Hippocampal formation (tissue), 2 donors: ENCODE data around the gene PEX12.
A peak's percentile ranks its signal among the peaks of the same experiment; 100 is the strongest.
"Not testable (repeated sequence)": the region's sequence is repeated elsewhere in the genome, so short reads cannot be mapped to it uniquely, and the experiment has no call there.

ENCODE experiments used
- DNase-seq, 2 donors: peaks; one replicate each; lab custom pipeline; 2025; lab: John Stamatoyannopoulos, UW

The PEX12 gene

DNA sequence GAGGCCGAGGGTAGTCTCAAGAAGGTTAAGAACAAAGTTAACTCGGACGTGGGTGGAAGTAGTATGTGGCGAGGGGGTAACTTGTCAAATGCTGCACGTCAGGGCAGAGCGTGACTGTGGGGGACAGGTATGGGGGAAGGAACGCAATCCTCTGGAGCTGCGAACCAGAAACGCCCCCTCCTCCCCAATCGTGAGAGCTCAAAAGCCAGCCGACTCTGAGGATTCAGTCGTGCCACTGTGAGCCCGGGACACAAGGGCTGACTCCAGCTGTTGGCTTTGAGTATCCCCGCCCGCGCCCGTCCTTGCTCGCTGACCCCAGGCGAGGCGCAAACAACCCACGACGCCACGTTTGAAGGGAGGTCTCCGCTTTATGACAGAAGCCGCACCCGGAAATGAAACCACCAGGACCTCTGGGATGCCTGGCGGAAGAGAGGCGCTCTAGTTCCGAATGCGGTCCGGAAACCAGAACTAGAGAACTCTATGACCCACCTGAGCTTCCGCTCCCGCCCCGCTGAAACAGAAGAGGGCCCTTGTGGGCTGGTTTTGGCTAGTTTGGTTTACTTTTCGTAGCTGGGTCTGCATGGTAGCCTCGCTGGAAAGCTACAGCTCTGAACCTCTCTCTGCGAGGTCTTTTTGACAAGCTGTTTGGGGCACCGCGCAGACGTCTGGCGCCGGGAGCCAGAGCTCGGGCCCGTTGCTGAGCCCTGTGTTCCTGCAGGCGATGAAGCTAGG, at the start of gene PEX12:
Gene PEX12 (minus strand): TSS at position 375 of the 732 bp plus-strand sequence. CDS start 550 bp downstream, outside the sequence.
- DNase-seq: peak; percentile 90 to 96

DNA sequence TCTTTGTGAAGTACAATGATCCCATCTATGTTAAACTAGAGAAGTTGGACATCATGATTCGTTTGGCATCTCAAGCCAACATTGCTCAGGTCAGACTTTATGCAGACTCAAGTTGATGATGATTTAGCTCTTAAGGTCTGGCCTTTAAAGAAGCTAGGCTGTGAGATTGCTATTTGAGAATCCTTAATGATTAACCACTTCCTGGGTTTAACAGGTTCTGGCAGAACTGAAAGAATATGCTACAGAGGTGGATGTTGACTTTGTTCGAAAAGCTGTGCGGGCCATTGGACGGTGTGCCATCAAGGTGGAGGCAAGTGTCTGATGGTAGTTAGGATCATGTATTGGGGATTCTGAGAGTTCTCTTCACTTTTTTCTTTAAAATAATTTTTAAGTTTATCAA, 49.0 kb upstream of the PEX12 start:
- DNase-seq: no peak

GRCh38 chr17:35621768-35622167, 43.4 kb upstream of the PEX12 start:
- no peak for DNase-seq

- no peak for DNase-seq
Observed at GRCh38 chr17:35618628-35619027, 40.3 kb upstream of the PEX12 start.

DNA sequence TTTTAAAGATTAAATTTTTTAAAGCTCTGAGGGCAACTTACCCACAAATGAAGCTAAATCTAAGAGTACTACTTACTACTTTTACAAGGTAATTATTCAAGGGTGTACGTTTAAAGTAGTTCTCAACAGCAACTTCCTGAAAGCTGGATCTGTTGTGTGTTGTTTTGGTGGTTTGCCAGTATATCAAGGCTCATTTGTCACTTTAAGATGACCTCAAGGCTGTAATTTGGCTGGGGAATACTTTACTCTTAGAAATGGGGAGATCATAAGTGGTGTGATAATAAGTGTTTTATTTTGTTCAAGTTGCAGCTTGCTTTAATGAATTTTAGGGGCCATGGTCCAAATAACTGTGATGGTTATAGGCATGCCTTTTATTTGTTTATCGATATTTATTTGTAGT, 39.1 kb upstream of the PEX12 start:
- no peak for DNase-seq

- DNase-seq: no peak
Observed at GRCh38 chr17:35616536-35616935, 38.2 kb upstream of the PEX12 start.

- no peak for DNase-seq
Observed at GRCh38 chr17:35614810-35615209, 36.4 kb upstream of the PEX12 start.

DNA sequence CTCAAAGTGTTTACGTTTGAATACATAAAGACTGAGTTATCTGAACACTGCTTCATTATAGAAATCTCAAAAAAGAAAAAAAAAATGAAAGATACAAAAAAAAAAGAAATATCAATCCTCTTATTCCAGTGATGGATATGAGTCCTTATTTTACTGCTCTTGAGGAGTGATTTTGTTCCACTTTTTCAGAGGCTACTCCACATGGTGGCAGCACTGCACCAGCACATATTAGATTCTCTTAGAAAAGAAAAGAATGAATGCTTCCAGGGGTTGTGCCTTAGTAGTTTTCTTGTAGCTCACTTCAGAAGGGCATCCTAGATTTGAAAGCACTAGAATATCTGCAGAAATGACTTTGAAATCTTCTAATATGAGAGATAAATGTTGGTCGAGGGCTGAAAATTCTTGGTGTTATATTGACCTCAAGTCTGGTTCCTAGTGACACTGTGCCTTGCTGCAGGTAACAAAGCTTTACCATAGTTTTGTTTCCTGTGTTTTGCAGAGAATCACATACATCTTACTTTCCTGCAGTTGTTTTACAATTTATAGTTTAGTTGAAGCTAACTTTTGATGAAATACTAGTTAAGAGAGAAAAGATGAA, 34.7 kb upstream of the PEX12 start:
- DNase-seq: peak in 1 of 2 donors; percentile 49

DNA sequence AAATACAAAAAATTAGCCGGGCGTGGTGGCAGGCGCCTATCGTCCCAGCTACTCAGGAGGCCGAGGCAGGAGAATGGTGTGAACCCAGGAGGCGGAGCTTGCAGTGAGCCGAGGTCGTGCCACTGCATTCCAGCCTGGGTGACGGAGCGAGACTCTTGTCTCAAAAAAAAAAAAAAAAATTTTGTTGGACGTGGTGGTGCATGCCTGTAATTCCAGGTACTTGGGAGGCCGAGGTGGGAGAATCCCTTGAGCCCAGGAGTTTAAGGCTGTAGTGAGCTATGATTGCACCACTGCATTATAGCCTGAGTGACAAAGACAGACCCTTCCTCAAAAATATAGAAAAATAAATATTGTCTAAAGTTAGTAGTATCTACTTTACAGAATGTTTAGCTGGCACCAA, 32.4 kb upstream of the PEX12 start:
- DNase-seq: not testable (repeated sequence)

DNA sequence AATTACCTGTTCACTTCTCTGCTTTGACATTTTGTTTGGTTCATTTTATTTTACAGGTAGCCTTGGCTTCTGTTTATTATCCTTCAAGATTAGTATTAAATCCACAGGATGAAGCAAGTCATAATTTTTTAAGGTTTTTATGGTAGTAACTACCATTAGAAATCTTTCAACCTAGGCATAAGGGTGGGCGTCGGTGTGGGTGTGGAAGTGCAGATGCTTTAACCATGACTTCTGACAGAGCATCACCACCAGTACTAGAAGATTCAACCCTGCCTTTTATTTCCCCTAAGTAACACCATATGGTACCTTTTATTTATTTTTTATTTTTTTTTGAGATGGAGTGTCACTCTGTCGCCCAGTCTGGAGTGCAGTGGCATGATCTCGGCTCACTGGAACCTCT, 31.5 kb upstream of the PEX12 start:
- DNase-seq: no peak

GRCh38 chr17:35607239-35607847, 29.0 kb upstream of the PEX12 start:
- DNase-seq: no peak

DNA sequence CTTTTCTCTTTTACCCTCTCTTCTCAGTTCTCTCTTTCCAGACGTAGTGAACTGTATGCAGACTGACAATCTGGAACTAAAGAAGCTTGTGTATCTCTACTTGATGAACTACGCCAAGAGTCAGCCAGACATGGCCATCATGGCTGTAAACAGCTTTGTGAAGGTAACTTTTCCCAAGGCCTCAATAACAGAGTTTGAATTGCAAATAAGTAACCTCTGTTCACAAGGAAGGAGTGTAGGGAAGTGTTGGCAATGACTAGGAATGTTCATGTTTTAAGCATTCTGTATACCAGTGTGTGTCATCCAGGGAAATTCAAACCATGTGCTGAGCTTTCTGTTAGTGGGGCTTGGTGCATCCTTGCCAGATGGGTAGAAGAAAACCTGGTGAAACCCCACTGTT, 27.3 kb upstream of the PEX12 start:
- DNase-seq: no peak

- DNase-seq: no peak
Observed at GRCh38 chr17:35603674-35604073, 25.3 kb upstream of the PEX12 start.

GRCh38 chr17:35597604-35598003, 19.2 kb upstream of the PEX12 start:
- DNase-seq: no peak

DNA sequence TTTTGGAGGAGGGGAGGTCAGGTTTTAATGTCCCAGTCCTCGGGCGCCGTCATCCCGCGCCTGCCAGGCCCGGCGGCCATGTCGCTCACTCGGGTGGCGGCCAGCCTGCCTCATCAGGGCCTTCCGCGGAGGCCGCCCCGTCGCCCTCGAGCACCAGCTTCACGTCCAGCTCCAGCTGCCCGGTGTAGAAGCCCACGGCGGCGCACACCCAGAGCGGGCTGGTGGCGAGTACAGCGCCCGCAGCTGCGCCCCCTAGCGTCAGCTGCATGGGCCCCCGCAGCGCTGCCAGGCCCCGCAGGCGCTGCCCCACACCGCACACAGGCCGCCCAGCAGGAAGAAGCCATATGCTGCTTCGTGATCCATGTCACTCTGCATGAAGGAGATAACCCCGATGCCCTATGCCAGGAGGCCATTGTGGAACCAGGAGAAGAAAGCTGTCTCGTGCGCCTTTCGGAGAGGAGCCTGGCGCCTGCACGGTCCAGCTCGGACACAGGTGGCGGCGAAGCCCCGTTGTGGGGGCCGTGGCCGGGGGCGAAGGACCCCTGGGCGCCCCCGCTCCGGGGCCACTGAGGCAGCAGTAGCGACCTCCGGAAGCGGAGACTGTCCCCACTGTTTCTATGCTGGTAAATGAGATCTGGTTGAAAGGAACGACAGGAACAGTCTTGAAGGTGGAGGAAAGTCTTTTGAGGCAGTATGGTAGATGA, 18.3 kb upstream of the PEX12 start:
- no peak for DNase-seq

- DNase-seq: no peak
Observed at GRCh38 chr17:35596072-35596471, 17.7 kb upstream of the PEX12 start.

- DNase-seq: no peak
Observed at GRCh38 chr17:35588196-35588920, 10.0 kb upstream of the PEX12 start.

DNA sequence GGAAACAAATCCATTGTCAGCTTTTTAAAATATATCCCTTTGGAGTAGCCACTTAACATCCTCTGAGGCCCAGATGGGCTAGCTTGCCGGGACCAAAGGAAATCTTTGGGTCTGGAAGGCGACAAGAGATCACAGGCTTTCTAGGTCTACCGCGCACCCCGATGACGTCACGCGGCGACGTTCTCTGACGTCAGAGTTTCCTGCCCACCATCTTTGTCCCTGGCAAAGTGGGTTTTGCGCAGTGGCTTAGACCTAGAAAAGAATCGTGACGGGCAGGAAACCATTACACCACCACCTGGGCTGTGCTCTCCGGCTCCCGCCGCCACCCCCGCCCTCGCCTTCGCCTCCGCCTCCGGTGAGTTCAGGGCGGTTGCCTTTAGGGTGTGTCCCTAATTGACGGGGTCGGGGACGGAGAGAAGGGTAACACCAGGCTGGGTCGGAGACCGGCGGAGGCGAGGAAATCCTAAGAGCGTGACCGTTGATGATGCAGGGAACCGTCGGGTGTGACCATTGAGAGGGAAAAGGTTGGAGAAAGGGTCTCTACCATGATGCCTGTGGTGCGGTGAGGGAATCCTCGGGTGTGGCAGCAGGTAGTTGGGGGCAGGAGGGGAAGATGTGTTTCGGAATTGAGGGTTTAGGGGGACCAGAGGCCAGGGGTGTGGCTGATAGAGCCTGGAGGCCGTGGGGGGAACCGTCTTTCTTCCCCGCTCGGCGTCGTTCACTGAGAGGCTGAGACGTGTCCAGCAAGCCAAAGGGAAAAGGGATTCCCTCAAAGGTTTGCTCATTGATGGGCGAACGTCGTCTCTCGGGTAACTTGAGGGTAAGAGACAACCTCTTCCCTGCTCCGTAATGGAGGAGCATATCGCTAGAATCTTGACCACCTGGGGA, 8.9 kb upstream of the PEX12 start, which contains the start of gene AP2B1:
Gene AP2B1 (plus strand): TSS at position 249 of the 888 bp plus-strand sequence. CDS start 6,709 bp downstream, outside the sequence.
- peak; percentile 80 to 81 for DNase-seq

DNA sequence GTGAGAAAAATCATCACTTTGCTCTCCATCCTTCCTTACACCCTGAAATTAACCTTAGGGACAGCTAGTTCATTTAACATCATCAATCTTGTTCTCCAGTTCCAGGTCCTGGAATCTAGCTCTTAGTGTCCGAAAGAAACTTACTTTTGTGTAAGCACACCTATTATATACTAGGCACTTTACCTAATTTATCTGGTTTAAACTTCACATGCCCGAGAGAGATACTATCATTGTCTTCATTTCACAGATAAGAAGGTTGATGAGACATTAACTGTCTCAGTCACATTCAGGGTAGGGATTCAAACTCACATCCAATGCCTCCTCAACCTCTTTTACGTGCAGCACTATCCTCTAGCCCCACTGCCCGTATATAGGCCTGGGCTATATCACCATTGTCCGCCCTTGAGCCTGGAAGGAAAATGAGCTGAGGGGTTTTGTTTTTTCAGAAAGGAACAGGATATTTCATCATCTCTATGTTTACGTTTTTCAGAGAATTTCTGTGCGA, 8.2 kb upstream of the PEX12 start:
- no peak for DNase-seq

DNA sequence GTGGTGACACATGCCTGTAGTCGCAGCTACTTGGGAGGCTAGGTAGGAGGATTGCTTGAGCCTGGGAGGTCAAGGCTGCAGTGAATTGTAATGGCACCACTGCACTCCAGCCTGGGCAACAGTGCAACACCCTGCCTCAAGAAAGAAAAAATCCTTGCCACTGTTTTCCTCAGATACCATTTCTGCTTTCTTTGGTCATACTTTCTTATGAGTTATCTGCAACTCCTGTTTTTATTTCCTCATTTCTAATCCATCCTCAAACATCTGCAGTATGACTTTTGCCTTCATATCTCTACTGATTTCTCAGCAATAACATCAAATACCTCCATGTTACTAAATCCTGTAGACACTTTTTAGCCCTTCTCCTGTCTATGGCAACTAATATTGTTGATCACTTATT, 5.7 kb upstream of the PEX12 start:
- no peak for DNase-seq
